Naive thymus-derived CD4-positive, alpha-beta T cell (primary cell): ENCODE measurements around the gene STK4. TPM values are rescaled to one million over a fixed set of nuclear protein-coding genes. Genes with fewer than 3 reads are reported as not detected.

Source experiments
- ATAC-seq: fragments of 150-1000 bp; cut with Tn5 transposase; 2 replicates; pipeline ENCODE4 v1.10.0; 2021; ENCODE audit warnings: mild to moderate bottlenecking, moderate library complexity
- CTCF ChIA-PET: fragments of 350-600 bp; sonication (Branson Sonifier 250); formaldehyde crosslinking; loops from one replicate; lab custom pipeline; 2021; ENCODE audit warnings: antibody characterized with exemption; lab: Charles Lee
- POLR2A ChIA-PET: fragments of 350-600 bp; sonication (Branson Sonifier 250); formaldehyde crosslinking; loops from one replicate; lab custom pipeline; 2021; ENCODE audit warnings: antibody characterized with exemption, inconsistent platforms; lab: Charles Lee
- DNase-seq, 9 donors: peaks; one replicate each; pipeline versions ENCODE4 v3.0.0 to v3.0.0-alpha.2; 2020 to 2022; ENCODE audit warnings: mixed read lengths in 1 of 9
- H3K27ac ChIP-seq: one replicate; pipeline ENCODE4 v1.7.0; 2013; ENCODE audit warnings: mild to moderate bottlenecking, low read depth, low read length, moderate library complexity
- H3K27me3 ChIP-seq, 2 donors: one replicate each; pipeline ENCODE4 v1.7.0; 2013; ENCODE audit warnings: low read length in 2 of 2, mild to moderate bottlenecking in 2 of 2, moderate library complexity in 2 of 2; ENCODE audit not compliant: control insufficient read depth in 2 of 2, insufficient read depth in 2 of 2
- H3K36me3 ChIP-seq, 3 experiments: 1 replicate in 2 of 3; 2 replicates in 1 of 3; pipeline ENCODE4 v1.7.0; 2013; ENCODE audit warnings: low read length in 3 of 3, mild to moderate bottlenecking in 3 of 3, moderate library complexity in 1 of 3; ENCODE audit not compliant: insufficient read depth in 3 of 3, control insufficient read depth in 2 of 3
- H3K4me1 ChIP-seq, 2 donors: one replicate each; pipeline ENCODE4 v1.7.0; 2013; ENCODE audit warnings: low read length in 2 of 2, mild to moderate bottlenecking in 2 of 2, moderate library complexity in 1 of 2; ENCODE audit not compliant: control insufficient read depth in 2 of 2, insufficient read depth in 2 of 2
- H3K4me3 ChIP-seq: 2 replicates; pipeline ENCODE4 v1.7.0; 2013; ENCODE audit warnings: mild to moderate bottlenecking, low read length
- H3K9me3 ChIP-seq, 3 experiments: 1 replicate in 2 of 3; 2 replicates in 1 of 3; pipeline ENCODE4 v1.7.0; 2013; ENCODE audit warnings: low read length in 3 of 3; ENCODE audit not compliant: control insufficient read depth in 2 of 3
- H3K27ac Mint-ChIP-seq, 9 donors: one replicate each; pipeline ENCODE4 v1.8.0; 2020 to 2022; ENCODE audit warnings: mixed read lengths in 9 of 9, mild to moderate bottlenecking in 8 of 9, moderate library complexity in 5 of 9, inconsistent platforms in 2 of 9
- H3K27me3 Mint-ChIP-seq, 5 donors: one replicate each; pipeline ENCODE4 v1.8.0; 2021 to 2022; ENCODE audit warnings: mixed read lengths in 5 of 5, mild to moderate bottlenecking in 1 of 5
- H3K36me3 Mint-ChIP-seq, 5 donors: one replicate each; pipeline ENCODE4 v1.8.0; 2020 to 2022; ENCODE audit warnings: mixed read lengths in 5 of 5, mild to moderate bottlenecking in 3 of 5, inconsistent platforms in 1 of 5
- H3K4me1 Mint-ChIP-seq, 7 donors: one replicate each; pipeline ENCODE4 v1.8.0; 2020 to 2022; ENCODE audit warnings: mixed read lengths in 7 of 7, mild to moderate bottlenecking in 3 of 7, inconsistent platforms in 1 of 7
- H3K4me3 Mint-ChIP-seq, 10 donors: one replicate each; pipeline ENCODE4 v1.8.0; 2020 to 2022; ENCODE audit warnings: mild to moderate bottlenecking in 10 of 10, mixed read lengths in 10 of 10, moderate library complexity in 6 of 10, inconsistent platforms in 2 of 10
- H3K9me3 Mint-ChIP-seq, 11 donors: one replicate each; pipeline ENCODE4 v1.8.0; 2020 to 2022; ENCODE audit warnings: mixed read lengths in 11 of 11, mild to moderate bottlenecking in 4 of 11, inconsistent platforms in 1 of 11, moderate library complexity in 1 of 11
- intact Hi-C, 2 donors: fragments of 100-400 bp; cut with micrococcal nuclease; formaldehyde crosslinking; loops; one replicate each; pipeline ENCODE4 v1.15.1; 2023
- polyA plus RNA-seq, 2 donors: library from polyadenylated mRNA; unstranded; fragments of 300-500 nt; fragmentation: Illumina TruSeq; gene quantifications; one replicate each; pipeline ENCODE4 v1.2.3, GENCODE V29; 2021
- total RNA-seq, 6 experiments: library from RNA in 5 of 6; stranded (reverse) in 5 of 6; gene quantifications; 1 replicate in 5 of 6; 2 replicates in 1 of 6; pipeline ENCODE4 v1.2.3 and lab custom pipeline; 2021 to 2026

Gene STK4
- total and polyA plus RNA-seq, 7 experiments from 2014 or later: 175 to 383 (median 247) TPM

DNA sequence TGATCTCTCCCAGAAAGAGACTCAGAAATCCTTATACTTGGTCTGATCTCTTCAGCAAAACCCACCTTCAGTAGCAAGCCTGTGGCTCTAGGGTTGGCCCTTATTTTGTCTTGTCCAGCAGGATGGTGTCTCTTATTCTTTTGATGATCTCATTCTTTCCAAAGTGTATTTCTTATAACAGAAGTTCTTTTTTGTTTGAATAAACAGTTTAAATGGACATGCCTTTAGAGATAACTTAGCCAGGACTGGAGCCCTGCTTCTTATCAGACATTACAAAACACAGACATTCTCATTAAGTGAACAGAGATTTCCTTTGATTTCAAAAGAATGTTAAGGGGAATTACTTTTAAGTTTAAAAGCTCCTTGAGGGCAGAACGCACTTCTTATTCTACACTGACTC is 102.9 kb downstream of the STK4 start:
- CTCF ChIA-PET: interaction anchor here (0.6 to 0.7 kb wide), 2 partner anchors 12 to 555 kb away, joined by 3 read pairs; no protein-coding TSS in a partner anchor

DNA sequence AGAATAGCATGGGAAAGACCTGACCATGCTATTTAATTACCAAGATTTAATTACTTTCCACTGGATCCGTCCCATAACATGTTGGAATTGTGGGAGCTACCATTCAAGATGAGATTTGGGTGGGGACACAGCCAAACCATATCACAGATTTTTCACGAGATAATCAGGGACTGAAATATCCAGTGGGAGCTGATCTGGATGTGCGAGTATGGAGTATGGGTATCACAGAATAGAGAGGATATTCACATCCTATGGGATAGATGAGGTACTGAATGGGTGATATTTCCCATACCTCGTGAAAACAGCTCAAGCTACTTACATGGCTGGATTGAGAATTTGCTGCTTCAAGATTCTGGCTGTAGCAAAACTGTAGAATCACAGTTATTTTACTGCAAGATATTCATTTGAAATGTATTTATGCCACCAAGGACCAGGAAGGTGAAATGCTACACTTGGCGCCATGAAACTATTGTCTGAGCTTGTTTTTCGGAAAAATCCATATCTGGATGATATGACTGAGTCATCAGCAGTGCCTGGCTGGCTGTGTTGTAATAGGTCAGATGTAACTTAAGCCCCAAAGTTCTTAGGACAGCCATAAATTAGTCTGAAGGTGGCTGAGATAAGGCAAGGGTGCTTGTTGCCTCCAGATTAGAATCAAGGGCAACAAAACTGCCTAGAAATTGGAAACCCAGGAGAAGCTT is 104.8 kb downstream of the STK4 start:
- Histone ChIP-seq H3K27me3 (no peaks in the 10 kb centered on the region), H3K36me3 (peaks cover 25 to 79% (median 30%) of the 10 kb centered on the region in 3 experiments), H3K4me3 (no peak overlapping the region), H3K27ac (no peak overlapping the region), H3K9me3 (no peaks in the 10 kb centered on the region), H3K4me1 (peaks cover 0 to 16% of the 10 kb centered on the region in 2 donors)
- intact Hi-C loops: no loop called here
- no peak overlapping the region for H3K4me3 Mint-ChIP-seq
- H3K36me3 Mint-ChIP-seq: peaks cover 25 to 54% (median 44%) of the 10 kb centered on the region in 5 donors
- H3K4me1 Mint-ChIP-seq: peaks cover 16 to 63% (median 52%) of the 10 kb centered on the region in 7 donors
- no peaks in the 10 kb centered on the region for H3K9me3 Mint-ChIP-seq
- DNase-seq: no peak
- ChIA-PET CTCF (no interaction called here), POLR2A (interaction anchor here (0.6 to 0.7 kb wide), 2 partner anchors 82 to 121 kb away, joined by 3 to 7 read pairs; no protein-coding TSS in a partner anchor)
- H3K27ac Mint-ChIP-seq: peak overlapping the region in 6 of 9 donors; percentile 33 to 89 (median 64)
- no peaks in the 10 kb centered on the region for H3K27me3 Mint-ChIP-seq
- no peak for ATAC-seq

More for the DNA sequence above, 102.9 kb downstream of the STK4 start:
- Histone ChIP-seq H3K4me1 (peaks cover 9 to 24% of the 10 kb centered on the region in 2 donors), H3K4me3 (no peak overlapping the region), H3K27ac (peak overlapping the region; percentile 12), H3K27me3 (no peaks in the 10 kb centered on the region), H3K36me3 (peaks cover 15 to 69% (median 18%) of the 10 kb centered on the region in 3 experiments), H3K9me3 (no peaks in the 10 kb centered on the region)
- Mint-ChIP-seq H3K36me3 (peaks cover 17 to 51% (median 38%) of the 10 kb centered on the region in 5 donors), H3K9me3 (no peaks in the 10 kb centered on the region), H3K27me3 (no peaks in the 10 kb centered on the region), H3K4me1 (peaks cover 31 to 79% (median 69%) of the 10 kb centered on the region in 7 donors), H3K4me3 (no peak overlapping the region), H3K27ac (peak overlapping the region in 8 of 9 donors; percentile 39 to 89 (median 82))
- POLR2A ChIA-PET: interaction anchor here (0.7 to 1.1 kb wide), 2 partner anchors 20 to 100 kb away, joined by 3 read pairs; no protein-coding TSS in a partner anchor
- no peak for DNase-seq
- intact Hi-C loops: no loop called here
- ATAC-seq: no peak

DNA sequence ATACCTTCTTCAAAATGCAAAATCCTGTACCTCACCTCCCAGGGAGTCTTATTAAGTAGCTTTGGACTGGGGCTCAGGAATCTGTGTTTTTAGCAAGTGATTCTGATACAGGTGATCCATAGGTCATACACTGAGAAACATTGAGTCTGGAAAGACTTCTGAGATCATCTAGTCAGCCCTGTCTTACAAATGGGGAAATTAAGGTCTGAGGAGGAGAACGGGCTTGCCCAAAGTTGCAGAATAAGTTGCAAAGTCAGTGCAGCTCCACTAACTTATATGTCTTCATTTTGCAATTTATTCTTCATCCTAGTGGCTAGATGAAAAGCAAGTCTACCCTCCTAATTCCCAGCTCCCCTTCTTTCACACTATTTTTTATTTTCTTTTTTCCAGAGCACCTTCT is 105.8 kb downstream of the STK4 start:
- DNase-seq (no peak), ATAC-seq (no peak)
- H3K9me3 ChIP-seq: no peaks in the 10 kb centered on the region
- H3K4me3 ChIP-seq: no peak overlapping the region
- Mint-ChIP-seq H3K27me3 (no peaks in the 10 kb centered on the region), H3K27ac (peak overlapping the region in 5 of 9 donors; percentile 40 to 84 (median 72)), H3K4me3 (no peak overlapping the region), H3K4me1 (peaks cover 13 to 54% (median 43%) of the 10 kb centered on the region in 7 donors), H3K36me3 (peaks cover 29 to 59% (median 48%) of the 10 kb centered on the region in 5 donors), H3K9me3 (no peaks in the 10 kb centered on the region)
- intact Hi-C loops: no loop called here
- peaks cover 0 to 11% of the 10 kb centered on the region in 2 donors for H3K4me1 ChIP-seq
- ChIA-PET POLR2A (interaction anchor here (0.6 kb wide), 1 partner anchor 162 kb away, joined by 3 read pairs; the partner anchor contains the start of gene PABPC1L), CTCF (interaction anchor here (1.4 kb wide), 1 partner anchor 24 kb away, joined by 5 read pairs; no protein-coding TSS in a partner anchor)
- peaks cover 30 to 80% (median 34%) of the 10 kb centered on the region in 3 experiments for H3K36me3 ChIP-seq
- no peak overlapping the region for H3K27ac ChIP-seq
- H3K27me3 ChIP-seq: no peaks in the 10 kb centered on the region

DNA sequence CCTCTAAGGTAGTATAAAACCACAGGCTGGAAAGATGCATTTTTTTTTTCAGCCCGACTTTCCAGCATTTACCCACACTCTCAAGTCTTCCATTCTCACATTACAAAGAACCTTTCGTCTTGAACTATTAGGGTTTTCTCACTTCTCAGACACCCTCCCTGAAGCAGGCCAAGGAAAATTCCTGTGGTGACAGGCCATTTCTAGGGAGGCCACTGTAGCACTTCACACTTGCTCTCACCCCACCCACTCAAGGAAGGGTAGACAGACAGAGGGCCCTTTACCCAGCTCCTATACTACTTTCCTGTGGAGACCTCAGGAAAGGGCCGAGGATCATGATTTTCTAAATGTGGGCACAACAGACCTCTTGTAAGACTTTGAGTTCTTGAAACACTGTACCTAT is 106.9 kb downstream of the STK4 start:
- peaks cover 0 to 5% of the 10 kb centered on the region in 2 donors for H3K4me1 ChIP-seq
- intact Hi-C loops: no loop called here
- Mint-ChIP-seq H3K4me1 (peaks cover 8 to 45% (median 32%) of the 10 kb centered on the region in 7 donors), H3K9me3 (no peaks in the 10 kb centered on the region), H3K36me3 (peaks cover 25 to 60% (median 52%) of the 10 kb centered on the region in 5 donors), H3K4me3 (no peak overlapping the region), H3K27ac (peak overlapping the region in 6 of 9 donors; percentile 33 to 86 (median 56)), H3K27me3 (no peaks in the 10 kb centered on the region)
- no peaks in the 10 kb centered on the region for H3K9me3 ChIP-seq
- peaks cover 21 to 80% (median 31%) of the 10 kb centered on the region in 3 experiments for H3K36me3 ChIP-seq
- CTCF ChIA-PET: interaction anchor here (1.4 kb wide), 1 partner anchor 23 kb away, joined by 5 read pairs; no protein-coding TSS in a partner anchor
- ATAC-seq (no peak), DNase-seq (no peak)
- H3K4me3 ChIP-seq: no peak overlapping the region
- H3K27ac ChIP-seq: no peak overlapping the region
- no peaks in the 10 kb centered on the region for H3K27me3 ChIP-seq
- POLR2A ChIA-PET: no interaction called here

DNA sequence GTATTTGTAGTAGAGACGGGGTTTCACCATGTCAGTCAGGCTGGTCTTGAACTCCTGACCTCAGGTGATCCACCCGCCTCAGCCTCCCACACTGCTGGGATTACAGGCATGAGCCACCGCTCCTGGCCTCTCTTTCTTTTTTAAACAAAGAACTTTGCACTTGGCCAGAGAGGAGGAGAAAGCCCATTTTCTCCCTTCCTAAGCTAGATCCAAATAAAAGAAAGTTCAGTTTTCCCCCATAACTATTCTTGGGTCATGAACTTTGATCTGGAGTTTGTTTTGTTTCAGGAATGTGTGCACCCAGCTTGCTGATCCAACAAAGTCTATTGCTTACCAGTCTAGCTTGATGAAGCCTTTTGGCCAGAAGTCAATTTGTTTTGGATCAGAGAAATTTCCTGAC is 111.2 kb downstream of the STK4 start:
- peaks cover 0 to 16% (median 6%) of the 10 kb centered on the region in 7 donors for H3K4me1 Mint-ChIP-seq
- peaks cover 5 to 28% (median 7%) of the 10 kb centered on the region in 11 donors for H3K9me3 Mint-ChIP-seq
- no peaks in the 10 kb centered on the region for H3K27me3 Mint-ChIP-seq
- Histone ChIP-seq H3K27ac (no peak overlapping the region), H3K9me3 (peaks cover 0 to 12% (median 12%) of the 10 kb centered on the region in 3 experiments), H3K27me3 (no peaks in the 10 kb centered on the region), H3K4me1 (no peaks in the 10 kb centered on the region), H3K4me3 (no peak overlapping the region), H3K36me3 (peaks cover 50 to 98% (median 56%) of the 10 kb centered on the region in 3 experiments)
- H3K36me3 Mint-ChIP-seq: peaks cover 39 to 80% (median 75%) of the 10 kb centered on the region in 5 donors
- H3K27ac Mint-ChIP-seq: no peak overlapping the region
- ATAC-seq: no peak
- ChIA-PET CTCF (interaction anchor here (0.7 to 1.0 kb wide), 3 partner anchors 34 to 300 kb away, joined by 3 to 4 read pairs (median 3); no protein-coding TSS in a partner anchor), POLR2A (interaction anchor here (1.3 kb wide), 1 partner anchor 99 kb away, joined by 3 read pairs; no protein-coding TSS in a partner anchor)
- DNase-seq: no peak
- intact Hi-C loops: loop anchor here in 1 of 2 donors (5.0 kb wide), 1 partner anchor 40 kb away; no protein-coding TSS in a partner anchor
- no peak overlapping the region for H3K4me3 Mint-ChIP-seq

DNA sequence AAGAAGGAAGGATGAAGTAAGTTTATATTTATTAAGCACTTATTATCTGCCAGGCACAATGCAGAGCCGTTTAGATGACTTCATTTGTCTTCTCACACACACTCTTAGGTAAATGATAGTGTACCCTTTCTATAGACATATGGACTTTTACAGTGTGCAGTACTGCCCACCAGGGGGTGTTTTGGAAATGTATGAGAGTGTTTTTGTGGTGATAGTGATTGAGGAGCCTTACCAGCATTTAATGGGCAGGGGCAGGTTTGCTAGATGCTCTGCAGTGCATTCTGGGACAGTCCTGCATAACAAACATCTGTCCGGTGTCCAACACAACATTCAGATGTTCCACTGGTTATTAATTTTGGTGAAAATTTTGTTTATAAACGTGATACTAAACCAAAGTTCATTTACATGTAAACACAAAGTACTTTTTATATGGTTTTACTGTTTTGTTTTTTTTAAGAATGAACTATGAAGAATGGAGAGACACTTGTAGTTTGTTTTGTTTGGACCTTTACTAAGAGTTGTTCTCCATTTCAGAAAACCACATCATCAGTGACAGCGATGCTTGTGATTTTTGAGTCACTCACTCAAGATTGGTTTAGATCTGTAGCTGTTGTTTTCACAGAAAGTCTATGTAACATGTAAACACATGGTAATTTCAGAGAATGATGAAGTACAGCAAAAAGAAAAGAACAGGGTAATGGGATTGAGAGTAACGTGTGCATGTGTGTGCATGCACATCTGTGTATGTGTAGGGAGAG is 114.7 kb downstream of the STK4 start:
- peaks cover 40 to 90% (median 79%) of the 10 kb centered on the region in 5 donors for H3K36me3 Mint-ChIP-seq
- CTCF ChIA-PET: interaction anchor here (0.6 kb wide), 2 partner anchors 12 to 177 kb away, joined by 3 read pairs; no protein-coding TSS in a partner anchor
- Histone ChIP-seq H3K27me3 (no peaks in the 10 kb centered on the region), H3K4me3 (no peak overlapping the region), H3K9me3 (peaks cover 0 to 17% (median 17%) of the 10 kb centered on the region in 3 experiments), H3K36me3 (peaks cover 36 to 79% (median 48%) of the 10 kb centered on the region in 3 experiments), H3K27ac (no peak overlapping the region), H3K4me1 (no peaks in the 10 kb centered on the region)
- H3K27me3 Mint-ChIP-seq: no peaks in the 10 kb centered on the region
- POLR2A ChIA-PET: no interaction called here
- H3K4me1 Mint-ChIP-seq: peaks cover 0 to 14% (median 8%) of the 10 kb centered on the region in 7 donors
- peak overlapping the region in 2 of 9 donors; percentile 19 to 69 for H3K27ac Mint-ChIP-seq
- H3K4me3 Mint-ChIP-seq: no peak overlapping the region
- peaks cover 7 to 42% (median 11%) of the 10 kb centered on the region in 11 donors for H3K9me3 Mint-ChIP-seq
- intact Hi-C loops: no loop called here
- DNase-seq (no peak), ATAC-seq (peak; percentile 34)
